T47D (cell line): ENCODE measurements around the gene CMSS1.
"Not testable (repeated sequence)": the region's sequence is repeated elsewhere in the genome, so short reads cannot be mapped to it uniquely, and the experiment has no call there.

Experiments
- DNase-seq, 2 experiments: peaks; one replicate each; pipeline versions ENCODE4 v3.0.0 to v3.0.0-alpha.2; 2011 to 2012; ENCODE audit warnings: low read depth in 1 of 2, low spot score in 1 of 2
- JUND ChIP-seq: IDR thresholded peaks from 2 replicates; pipeline ENCODE4 v1.6.1; 2012; ENCODE audit warnings: low read depth
- in situ Hi-C: cut with HindIII; loops from 2 replicates; pipeline ENCODE4 v1.10.0; 2016; ENCODE audit warnings: low sequenced_read_pairs, low pct_unique_long_range_greater_than_20kb

Gene CMSS1

GRCh38 chr3:99829844-99830243 lies 12.2 kb downstream of the CMSS1 start:
- no peak for DNase-seq
- in situ Hi-C loops: no loop called here
- no peak for TF ChIP-seq JUND

- TF ChIP-seq JUND: no peak
- DNase-seq: no peak
- in situ Hi-C loops: no loop called here
Observed at GRCh38 chr3:99833617-99834205, 16.0 kb downstream of the CMSS1 start.

- no peak for DNase-seq
- no peak for TF ChIP-seq JUND
- in situ Hi-C loops: no loop called here
Observed at GRCh38 chr3:99834211-99834957, 16.7 kb downstream of the CMSS1 start.

GRCh38 chr3:99836681-99837080 lies 19.0 kb downstream of the CMSS1 start:
- no peak for DNase-seq
- in situ Hi-C loops: no loop called here
- TF ChIP-seq JUND: no peak

- DNase-seq: no peak
- TF ChIP-seq JUND: no peak
- in situ Hi-C loops: no loop called here
Observed at GRCh38 chr3:99837715-99838114, 20.1 kb downstream of the CMSS1 start.

GRCh38 chr3:99838755-99839154 lies 21.1 kb downstream of the CMSS1 start:
- in situ Hi-C loops: no loop called here
- no peak for TF ChIP-seq JUND
- DNase-seq: no peak

GRCh38 chr3:99839613-99840012 lies 22.0 kb downstream of the CMSS1 start:
- DNase-seq: no peak
- in situ Hi-C loops: no loop called here
- no peak for TF ChIP-seq JUND

- DNase-seq, in situ Hi-C loops: not testable (repeated sequence)
Observed at GRCh38 chr3:99841949-99842348, 24.3 kb downstream of the CMSS1 start.

- in situ Hi-C loops: no loop called here
- no peak for TF ChIP-seq JUND
- DNase-seq: peak; percentile 10 to 61
Observed at GRCh38 chr3:99842826-99843589, 25.3 kb downstream of the CMSS1 start.

GRCh38 chr3:99843590-99844258 lies 26.1 kb downstream of the CMSS1 start:
- in situ Hi-C loops: no loop called here

GRCh38 chr3:99845331-99845730 lies 27.7 kb downstream of the CMSS1 start:
- no peak for TF ChIP-seq JUND
- in situ Hi-C loops: no loop called here
- DNase-seq: no peak

More at GRCh38 chr3:99843590-99844258, 26.1 kb downstream of the CMSS1 start:
- TF ChIP-seq JUND: no peak
- DNase-seq: no peak

GRCh38 chr3:99845999-99846398 lies 28.3 kb downstream of the CMSS1 start:
- no peak for DNase-seq
- in situ Hi-C loops: no loop called here
- TF ChIP-seq JUND: no peak
